Stimulated activated CD8-positive, alpha-beta memory T cell treated with anti-CD3 and anti-CD28 coated beads, Interleukin-4, amount 100 ng/mL, for 48 hours (primary cell): ENCODE results near the gene ATAD3C.
"Not testable (repeated sequence)": the region's sequence is repeated elsewhere in the genome, so short reads cannot be mapped to it uniquely, and the experiment has no call there.

Experiments used
- DNase-seq: peaks from one replicate; pipeline ENCODE4 v3.0.0-alpha.2; 2020

The ATAD3C gene

GRCh38 chr1:1511533-1512285, 62.2 kb downstream of the ATAD3C start, which contains the start of gene ATAD3A:
Gene ATAD3A, plus strand, starts transcription at chr1:1512162. Its CDS starts 107 bp downstream, at chr1:1512269.
- DNase-seq, result peak; percentile 98

GRCh38 chr1:1512425-1512824, 62.9 kb downstream of the ATAD3C start:
- DNase-seq, result peak; percentile 39

GRCh38 chr1:1513675-1514074, 64.2 kb downstream of the ATAD3C start:
- DNase-seq, result not testable (repeated sequence)

GRCh38 chr1:1514376-1514775, 64.9 kb downstream of the ATAD3C start:
- DNase-seq, result not testable (repeated sequence)

- not testable (repeated sequence) for DNase-seq
Observed at GRCh38 chr1:1516923-1517322, 67.4 kb downstream of the ATAD3C start.

- no peak for DNase-seq
Observed at GRCh38 chr1:1517973-1518620, 68.6 kb downstream of the ATAD3C start.

GRCh38 chr1:1518621-1519007, 69.1 kb downstream of the ATAD3C start:
- not testable (repeated sequence) for DNase-seq
